Measurements from ENCODE around the gene CDC42SE1. TPM values are rescaled to one million over a fixed set of nuclear protein-coding genes. Genes with fewer than 3 reads are reported as not detected.

The CDC42SE1 gene
- total RNA-seq, 4 donors from 2014 or later = 56.6 to 115 (median 92.0) TPM

- no peak for TF ChIP-seq CTCF (IDR thresholded peaks at IDR 0.05)
- no peak for ATAC-seq (ENCODE audit: low FRiP score)
- DNase-seq (ENCODE audit: low spot score) = no peak
Measured at GRCh38 chr1:151072224-151072623, 12.8 kb upstream of the CDC42SE1 start.

- peak; percentile 94 for ATAC-seq (ENCODE audit: low FRiP score)
- peak; percentile 82 for DNase-seq (ENCODE audit: low spot score)
- peak in 1 of 3 donors; percentile 22 for TF ChIP-seq CTCF (IDR thresholded peaks at IDR 0.05)
Measured at GRCh38 chr1:151070474-151071276, 11.3 kb upstream of the CDC42SE1 start, which contains the start of gene GABPB2. Gene GABPB2, plus strand, starts transcription at chr1:151070761. Its CDS starts 17,429 bp downstream, at chr1:151088190.

GRCh38 chr1:151069103-151069486, 9.7 kb upstream of the CDC42SE1 start:
- DNase-seq (ENCODE audit: low spot score) (no peak), ATAC-seq (ENCODE audit: low FRiP score) (no peak)
- no peak for TF ChIP-seq CTCF (IDR thresholded peaks at IDR 0.05)

GRCh38 chr1:151067185-151067584, 7.8 kb upstream of the CDC42SE1 start:
- no peak for TF ChIP-seq CTCF (IDR thresholded peaks at IDR 0.05)
- DNase-seq (ENCODE audit: low spot score) (no peak), ATAC-seq (ENCODE audit: low FRiP score) (no peak)

- no peak for DNase-seq (ENCODE audit: low spot score)
- no peak for ATAC-seq (ENCODE audit: low FRiP score)
- TF ChIP-seq CTCF (IDR thresholded peaks at IDR 0.05) = no peak
Measured at GRCh38 chr1:151065089-151065645, 5.7 kb upstream of the CDC42SE1 start.

- TF ChIP-seq CTCF (IDR thresholded peaks at IDR 0.05) = no peak
- ATAC-seq (ENCODE audit: low FRiP score) (peak; percentile 62), DNase-seq (ENCODE audit: low spot score) (no peak)
Measured at GRCh38 chr1:151062741-151063371, 3.4 kb upstream of the CDC42SE1 start.
